Measurements from ENCODE around the gene TEKT1. TPM values are rescaled to one million over a fixed set of nuclear protein-coding genes. Genes with fewer than 3 reads are reported as not detected.
"Not testable (repeated sequence)": the region's sequence is repeated elsewhere in the genome, so short reads cannot be mapped to it uniquely, and the experiment has no call there.

The TEKT1 gene
- total RNA-seq: not detected

DNA sequence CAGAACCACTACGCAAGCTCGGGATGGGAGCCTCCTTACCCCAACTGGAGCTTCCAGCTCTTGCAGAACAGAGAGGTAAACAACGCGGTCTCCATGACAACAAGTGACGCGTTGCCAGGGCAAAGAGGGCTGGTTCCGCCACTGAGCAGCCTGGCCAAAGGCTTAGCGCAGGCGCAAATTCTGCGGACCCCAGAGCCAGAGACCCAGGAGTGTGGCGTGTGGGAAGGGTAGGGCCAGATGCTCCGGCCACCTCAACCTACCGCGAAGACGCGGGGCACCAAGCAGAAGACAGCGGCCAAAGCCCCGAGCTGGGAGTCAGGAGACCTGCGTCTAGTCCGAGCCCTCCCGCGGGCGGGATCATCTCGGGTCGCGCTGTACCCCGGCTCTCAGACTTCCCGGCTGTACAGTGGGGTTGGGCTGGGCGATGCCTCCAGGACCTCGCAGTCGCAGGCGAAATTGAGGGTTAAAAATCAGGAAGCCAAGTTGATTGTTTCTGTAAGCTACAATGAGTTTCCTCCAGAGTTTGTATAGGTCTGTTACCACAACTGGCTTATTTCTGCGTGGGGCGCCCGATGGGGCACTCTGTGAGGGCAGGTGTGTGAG, at the start of gene TEKT1:
TEKT1 (minus strand) TSS at position 69 of the 603 bp plus-strand sequence. CDS start 1,353 bp downstream, outside the sequence.
- ATAC-seq (ENCODE audit: low read depth) (peak; percentile 79), DNase-seq (peak; percentile 61)
- Mint-ChIP-seq H3K27ac (no peak within 1 kb of the TSS), H3K27me3 (peaks cover 82% of the 10 kb centered on the region), H3K36me3 (no peaks in the 10 kb centered on the region), H3K4me3 (peak within 1 kb of the TSS; percentile 64), H3K4me1 (peaks cover 3% of the 10 kb centered on the region), H3K9me3 (no peaks in the 10 kb centered on the region)
- POLR2A ChIA-PET: interaction anchor here (1.0 kb wide), 1 partner anchor 55 kb away, joined by 3 read pairs; no protein-coding TSS in a partner anchor

DNA sequence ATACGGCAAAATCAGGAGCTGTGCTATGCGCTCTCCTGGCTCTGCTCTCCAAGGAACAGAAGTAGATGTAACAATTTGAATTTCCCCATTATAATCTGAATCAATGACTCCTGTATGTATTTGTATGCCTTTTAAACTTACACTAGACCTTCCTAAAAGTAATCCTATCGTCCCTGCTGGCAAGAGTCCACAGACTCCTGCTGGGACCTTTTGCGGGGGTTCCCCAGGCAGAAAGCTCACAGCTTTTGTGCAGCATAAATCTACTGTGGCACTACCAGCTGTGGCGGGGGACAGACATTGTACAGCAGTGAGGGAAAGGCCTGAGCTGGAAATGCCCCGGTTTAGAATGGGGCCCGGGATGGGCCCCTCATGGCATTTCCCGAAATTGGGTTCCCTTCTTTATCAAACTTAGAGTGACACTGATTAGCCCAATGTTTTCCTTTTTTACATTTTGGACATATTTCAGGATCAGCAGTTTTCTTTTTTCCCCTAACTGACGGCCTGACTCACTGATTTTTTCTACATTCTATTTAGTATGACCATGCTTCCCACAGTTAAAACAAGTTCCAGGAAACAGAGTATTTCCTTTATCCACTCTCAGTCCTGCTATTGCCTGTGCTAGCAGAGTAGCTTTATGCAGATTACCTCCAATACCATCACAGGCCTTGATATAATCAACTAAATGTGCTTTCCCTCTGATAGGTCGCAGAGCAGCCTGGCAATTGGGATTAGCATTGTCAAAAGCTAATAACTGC, 47.9 kb upstream of the TEKT1 start:
- ATAC-seq (ENCODE audit: low read depth); POLR2A ChIA-PET; H3K9me3 Mint-ChIP-seq; H3K27ac Mint-ChIP-seq; DNase-seq; H3K4me3 Mint-ChIP-seq; H3K36me3 Mint-ChIP-seq; H3K4me1 Mint-ChIP-seq: not testable (repeated sequence)
- peaks cover 16% of the 10 kb centered on the region for H3K27me3 Mint-ChIP-seq

DNA sequence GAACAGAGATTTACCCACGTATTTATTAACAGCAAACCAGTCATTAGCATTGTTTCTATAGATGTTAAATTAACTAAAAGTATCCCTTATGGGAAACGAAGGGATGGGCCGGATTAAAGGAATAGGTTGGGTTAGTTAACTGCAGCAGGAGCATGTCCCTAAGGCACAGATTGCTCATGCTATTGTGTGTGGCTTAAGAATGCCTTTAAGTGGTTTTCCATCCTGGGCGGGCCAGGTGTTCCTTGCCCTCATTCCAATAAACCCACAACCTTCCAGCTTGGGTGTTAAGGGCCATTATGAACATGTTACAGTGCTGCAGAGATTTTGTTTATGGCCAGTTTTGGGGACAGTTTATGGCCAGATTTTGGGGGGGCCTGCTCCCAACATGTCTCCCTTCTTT, 43.7 kb upstream of the TEKT1 start:
- H3K27ac Mint-ChIP-seq; H3K4me1 Mint-ChIP-seq; ATAC-seq (ENCODE audit: low read depth); DNase-seq; POLR2A ChIA-PET; H3K9me3 Mint-ChIP-seq; H3K36me3 Mint-ChIP-seq; H3K4me3 Mint-ChIP-seq; H3K27me3 Mint-ChIP-seq: not testable (repeated sequence)

DNA sequence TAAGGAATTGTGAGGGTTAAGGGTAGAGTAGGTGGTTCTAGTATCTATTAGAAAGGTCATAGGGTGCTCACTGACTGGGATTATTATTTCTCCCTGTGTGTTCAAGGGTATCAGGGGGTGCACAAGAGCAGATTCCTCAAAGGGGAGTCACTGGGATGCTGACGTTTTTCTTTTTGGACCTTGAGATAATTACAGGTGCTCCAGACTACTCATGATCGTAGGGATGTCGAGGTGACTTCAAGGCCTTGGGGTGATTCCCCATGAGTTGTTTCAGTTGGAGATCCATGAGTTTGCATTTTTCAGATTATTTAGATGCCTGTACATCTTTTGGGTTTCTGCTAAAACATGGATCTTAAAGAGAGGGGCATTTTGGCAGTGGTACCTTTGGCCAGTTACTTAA, 41.4 kb upstream of the TEKT1 start:
- Mint-ChIP-seq H3K36me3 (no peaks in the 10 kb centered on the region), H3K4me1 (no peaks in the 10 kb centered on the region), H3K4me3 (no peak overlapping the region), H3K27ac (no peak overlapping the region), H3K9me3 (no peaks in the 10 kb centered on the region), H3K27me3 (peaks cover 2% of the 10 kb centered on the region)
- no peak for DNase-seq
- no peak for ATAC-seq (ENCODE audit: low read depth)
- POLR2A ChIA-PET: no interaction called here

DNA sequence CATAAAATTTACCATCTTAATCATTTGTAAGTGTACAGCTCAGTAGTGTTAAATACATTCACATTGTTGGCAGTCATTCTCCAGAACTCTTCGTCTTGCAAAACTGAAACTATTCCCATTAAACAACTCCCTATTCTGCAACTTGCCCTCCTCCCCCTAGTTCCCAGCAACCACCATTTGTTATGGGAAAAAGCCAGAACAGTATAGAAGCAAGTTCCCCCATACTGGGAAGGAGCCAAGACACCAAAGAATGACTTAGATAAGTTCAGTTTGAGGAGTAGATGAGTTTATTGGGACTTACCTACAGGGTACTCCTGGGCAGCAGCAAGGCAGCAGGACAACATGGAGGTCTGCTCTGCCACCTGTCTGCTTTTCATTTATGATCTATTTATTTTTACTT, 39.3 kb upstream of the TEKT1 start:
- H3K36me3 Mint-ChIP-seq: no peaks in the 10 kb centered on the region
- POLR2A ChIA-PET: no interaction called here
- peaks cover 3% of the 10 kb centered on the region for H3K27me3 Mint-ChIP-seq

DNA sequence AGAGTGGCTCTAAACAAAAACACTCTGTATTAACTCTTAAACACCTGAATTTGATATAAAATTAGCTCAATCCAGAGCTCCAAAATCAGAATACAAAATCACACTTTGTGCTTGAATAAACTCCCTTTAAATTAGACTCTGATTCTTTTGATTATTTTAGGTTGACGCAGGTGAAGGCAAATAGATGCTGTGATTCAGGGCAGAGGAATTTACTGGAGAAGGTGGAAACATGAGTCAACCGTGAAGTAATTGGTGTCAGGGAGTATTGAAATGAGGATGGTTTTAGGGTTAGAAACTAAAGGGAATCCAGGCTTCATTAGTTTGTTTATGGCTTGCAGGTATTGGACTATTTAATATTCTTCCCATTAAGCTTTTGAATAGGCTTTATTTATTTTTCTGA, 37.1 kb upstream of the TEKT1 start:
- H3K4me1 Mint-ChIP-seq: no peaks in the 10 kb centered on the region
- no peak overlapping the region for H3K27ac Mint-ChIP-seq
- DNase-seq (no peak), ATAC-seq (ENCODE audit: low read depth) (no peak)
- POLR2A ChIA-PET: no interaction called here
- H3K36me3 Mint-ChIP-seq: no peaks in the 10 kb centered on the region
- H3K4me3 Mint-ChIP-seq: no peak overlapping the region
- no peaks in the 10 kb centered on the region for H3K9me3 Mint-ChIP-seq
- H3K27me3 Mint-ChIP-seq: peaks cover 9% of the 10 kb centered on the region

More for the DNA sequence above, 39.3 kb upstream of the TEKT1 start:
- H3K4me3 Mint-ChIP-seq: no peak overlapping the region
- no peak for ATAC-seq (ENCODE audit: low read depth)
- H3K9me3 Mint-ChIP-seq: no peaks in the 10 kb centered on the region
- H3K4me1 Mint-ChIP-seq: no peaks in the 10 kb centered on the region
- DNase-seq: no peak
- H3K27ac Mint-ChIP-seq: no peak overlapping the region

DNA sequence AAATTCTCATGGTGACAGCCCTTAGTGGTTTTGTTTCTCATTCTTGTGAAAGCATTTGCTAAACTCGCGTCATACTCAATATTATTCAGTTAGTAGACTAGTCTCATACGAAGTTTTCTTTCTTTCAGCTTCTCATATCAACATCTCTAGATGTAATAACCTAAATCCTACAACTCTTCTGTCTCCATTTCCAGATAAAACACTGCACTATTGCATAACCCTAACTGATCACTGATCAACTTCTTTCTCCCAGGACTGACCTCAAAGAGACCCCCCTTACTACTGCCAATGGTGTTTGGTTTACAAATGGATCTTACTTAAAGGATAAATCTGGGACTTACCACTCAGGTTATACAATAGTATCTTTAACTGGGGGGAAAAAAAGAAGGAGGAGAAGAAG, 36.3 kb upstream of the TEKT1 start:
- no peak overlapping the region for H3K27ac Mint-ChIP-seq
- H3K4me3 Mint-ChIP-seq: no peak overlapping the region
- no peak for ATAC-seq (ENCODE audit: low read depth)
- H3K4me1 Mint-ChIP-seq: peaks cover under 1% of the 10 kb centered on the region
- H3K9me3 Mint-ChIP-seq: no peaks in the 10 kb centered on the region
- no peak for DNase-seq
- H3K36me3 Mint-ChIP-seq: no peaks in the 10 kb centered on the region
- POLR2A ChIA-PET: no interaction called here
- H3K27me3 Mint-ChIP-seq: peaks cover 9% of the 10 kb centered on the region

DNA sequence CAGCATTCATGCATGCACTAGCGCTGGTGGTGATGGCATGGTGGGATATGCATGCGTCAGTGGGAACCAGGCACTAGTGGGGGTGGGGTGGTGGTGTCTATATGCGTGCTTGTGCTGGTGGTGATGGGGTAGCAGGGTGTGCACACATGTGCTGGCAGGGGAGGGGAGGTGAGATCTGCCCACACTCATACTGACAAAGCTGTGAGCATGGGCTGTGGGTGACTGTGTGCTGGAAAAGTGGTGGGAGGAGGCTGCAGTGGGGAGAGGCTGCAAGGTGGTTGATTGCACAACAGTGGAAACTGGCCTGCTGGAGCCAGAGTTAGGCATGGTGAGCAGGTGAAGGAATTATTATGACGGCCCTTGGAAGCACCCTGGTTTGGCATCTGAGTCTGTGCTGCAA, 31.3 kb upstream of the TEKT1 start:
- no peak for ATAC-seq (ENCODE audit: low read depth)
- H3K36me3 Mint-ChIP-seq: peaks cover 11% of the 10 kb centered on the region
- POLR2A ChIA-PET: no interaction called here

DNA sequence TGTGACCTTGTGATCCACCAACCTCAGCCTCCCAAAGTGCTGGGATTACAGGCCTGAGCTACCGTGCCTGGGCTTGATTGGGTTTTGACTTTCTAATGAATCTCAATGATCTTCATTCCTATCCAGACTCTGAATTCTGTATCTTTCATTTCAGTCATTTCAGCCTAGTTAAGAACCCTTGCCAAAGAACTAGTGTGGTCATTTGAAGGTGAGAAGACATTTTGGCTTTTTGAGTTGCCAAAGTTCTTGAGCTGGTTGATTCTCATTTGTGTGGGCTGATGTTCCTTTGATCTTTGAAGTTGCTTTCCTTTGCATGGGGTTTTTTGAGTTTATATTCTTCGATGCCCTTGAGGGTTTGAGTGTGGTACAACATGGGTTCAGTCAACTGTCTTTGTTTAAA, 30.6 kb upstream of the TEKT1 start:
- no peak for ATAC-seq (ENCODE audit: low read depth)
- no peak overlapping the region for H3K27ac Mint-ChIP-seq

More for the DNA sequence above, 31.3 kb upstream of the TEKT1 start:
- no peak overlapping the region for H3K4me3 Mint-ChIP-seq
- H3K27ac Mint-ChIP-seq: no peak overlapping the region
- DNase-seq: no peak
- H3K4me1 Mint-ChIP-seq: peaks cover 9% of the 10 kb centered on the region
- H3K9me3 Mint-ChIP-seq: peaks cover 5% of the 10 kb centered on the region
- H3K27me3 Mint-ChIP-seq: peaks cover 8% of the 10 kb centered on the region

DNA sequence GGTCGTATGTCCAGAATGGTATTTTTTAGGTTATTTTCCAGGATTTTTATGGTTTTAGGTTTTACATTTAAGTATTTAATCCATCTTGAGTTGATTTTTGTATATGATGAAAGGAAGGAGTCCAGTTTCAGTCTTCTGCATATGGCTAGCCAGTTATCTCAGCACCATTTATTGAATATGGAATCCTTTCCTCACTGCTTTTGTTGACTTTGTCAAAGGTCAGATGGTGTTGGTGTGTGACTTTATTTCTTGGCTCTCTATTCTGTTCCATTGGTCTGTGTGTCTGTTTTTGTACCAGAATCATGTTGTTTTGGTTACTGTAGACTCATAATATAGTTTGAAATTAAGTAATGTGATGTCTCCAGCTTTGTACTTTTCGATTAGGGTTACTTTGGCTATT, 26.4 kb upstream of the TEKT1 start:
- ATAC-seq (ENCODE audit: low read depth) (no peak), DNase-seq (no peak)
- H3K27ac Mint-ChIP-seq: no peak overlapping the region
- no peak overlapping the region for H3K4me3 Mint-ChIP-seq
- POLR2A ChIA-PET: no interaction called here
- peaks cover 16% of the 10 kb centered on the region for H3K36me3 Mint-ChIP-seq
- peaks cover 14% of the 10 kb centered on the region for H3K4me1 Mint-ChIP-seq
- H3K27me3 Mint-ChIP-seq: peaks cover 2% of the 10 kb centered on the region
- H3K9me3 Mint-ChIP-seq: peaks cover 5% of the 10 kb centered on the region

More for the DNA sequence above, 30.6 kb upstream of the TEKT1 start:
- Mint-ChIP-seq H3K27me3 (peaks cover 8% of the 10 kb centered on the region), H3K9me3 (peaks cover 5% of the 10 kb centered on the region), H3K4me3 (no peak overlapping the region), H3K36me3 (peaks cover 11% of the 10 kb centered on the region), H3K4me1 (peaks cover 9% of the 10 kb centered on the region)
- DNase-seq: no peak
- POLR2A ChIA-PET: no interaction called here

DNA sequence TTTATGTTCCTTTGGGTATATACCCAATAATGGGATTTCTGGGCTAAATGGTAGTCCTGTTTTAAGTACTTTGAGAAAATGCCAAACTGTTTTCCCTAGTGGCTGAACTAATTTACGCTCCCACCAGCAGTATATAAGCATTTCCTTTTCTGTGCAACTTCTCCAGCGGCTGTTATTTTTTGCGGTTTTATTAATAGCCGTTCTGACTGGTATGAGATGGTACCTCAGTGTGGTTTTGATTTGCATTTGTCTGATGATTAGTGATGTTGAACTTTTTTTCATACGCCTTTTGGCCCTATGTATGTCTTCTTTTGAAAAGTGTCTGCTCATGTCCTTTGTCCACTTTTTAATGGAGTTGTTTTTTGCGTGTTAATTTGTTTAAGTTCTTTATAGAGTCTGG, 25.8 kb upstream of the TEKT1 start:
- ATAC-seq (ENCODE audit: low read depth) (no peak), DNase-seq (no peak)
- H3K4me1 Mint-ChIP-seq: peaks cover 8% of the 10 kb centered on the region
- peaks cover 5% of the 10 kb centered on the region for H3K9me3 Mint-ChIP-seq
- H3K27ac Mint-ChIP-seq: no peak overlapping the region
- POLR2A ChIA-PET: no interaction called here
- peaks cover 5% of the 10 kb centered on the region for H3K27me3 Mint-ChIP-seq
- no peak overlapping the region for H3K4me3 Mint-ChIP-seq
- H3K36me3 Mint-ChIP-seq: peaks cover 16% of the 10 kb centered on the region

DNA sequence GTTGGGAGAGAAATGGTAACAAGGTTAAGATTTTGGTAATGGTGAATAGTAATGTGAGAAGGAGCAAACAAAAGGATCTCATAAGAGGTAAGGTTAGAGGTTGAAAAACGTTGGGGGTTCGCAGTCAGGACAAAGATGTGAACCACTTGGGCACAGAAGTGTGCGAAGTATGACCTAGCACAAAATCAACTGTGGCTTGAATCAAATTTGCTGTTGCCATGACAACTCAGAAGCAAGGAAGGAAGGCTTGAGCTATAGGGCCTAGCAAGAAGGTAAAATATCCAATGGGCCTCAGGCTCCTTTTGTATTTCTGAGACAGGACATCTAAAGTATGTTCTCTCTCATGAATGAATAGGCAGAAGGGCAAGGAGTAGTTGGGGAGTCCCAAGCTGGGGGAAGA, 24.5 kb upstream of the TEKT1 start:
- ATAC-seq (ENCODE audit: low read depth) (no peak), DNase-seq (no peak)
- H3K4me3 Mint-ChIP-seq: no peak overlapping the region
- peaks cover 5% of the 10 kb centered on the region for H3K4me1 Mint-ChIP-seq
- peaks cover 14% of the 10 kb centered on the region for H3K36me3 Mint-ChIP-seq
- peaks cover 9% of the 10 kb centered on the region for H3K27me3 Mint-ChIP-seq
- POLR2A ChIA-PET: no interaction called here
- H3K9me3 Mint-ChIP-seq: peaks cover 2% of the 10 kb centered on the region
- H3K27ac Mint-ChIP-seq: no peak overlapping the region

DNA sequence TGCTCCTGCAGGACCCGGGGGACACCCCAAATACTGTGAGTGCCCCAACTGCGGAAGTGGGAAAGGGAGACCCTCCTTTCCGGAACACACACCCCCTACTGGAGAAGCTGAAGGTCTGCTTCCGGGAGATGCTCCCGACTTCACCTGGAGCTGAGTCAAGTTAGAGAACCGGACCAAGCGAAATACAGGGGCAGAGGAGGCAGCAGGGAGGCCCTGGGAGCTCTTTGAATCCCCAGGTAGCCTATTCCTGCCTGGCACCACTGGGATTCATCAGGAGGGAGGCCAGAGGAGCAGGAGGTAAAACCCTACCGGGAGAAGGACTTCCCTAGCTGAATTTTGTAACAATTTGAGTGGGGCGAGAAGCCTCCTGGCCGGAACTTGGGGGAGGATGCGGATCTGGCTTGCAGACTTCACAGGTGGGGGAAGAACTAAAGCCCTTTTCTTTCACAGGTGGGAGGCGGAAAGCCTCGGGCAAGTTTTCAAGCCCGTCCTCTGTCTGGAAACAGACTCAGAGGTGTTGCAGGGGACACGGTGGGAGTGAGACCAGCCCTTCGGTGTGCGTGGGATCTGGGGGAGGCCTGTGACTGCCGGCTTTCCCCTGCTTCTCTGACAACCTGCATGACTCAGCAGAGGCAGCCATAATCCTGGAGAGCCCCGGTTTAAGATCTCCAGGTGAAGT, 22.4 kb upstream of the TEKT1 start:
- Mint-ChIP-seq H3K36me3 (peaks cover 9% of the 10 kb centered on the region), H3K27ac (peak overlapping the region; percentile 67), H3K4me1 (peaks cover 5% of the 10 kb centered on the region), H3K4me3 (peak overlapping the region; percentile 73), H3K9me3 (no peaks in the 10 kb centered on the region), H3K27me3 (peaks cover 13% of the 10 kb centered on the region)
- ATAC-seq (ENCODE audit: low read depth) (peak; percentile 45), DNase-seq (peak; percentile 37)
- POLR2A ChIA-PET: interaction anchor here (0.6 kb wide), 1 partner anchor 195 kb away, joined by 3 read pairs; no protein-coding TSS in a partner anchor
